ENCODE data around the gene C16orf86. TPM values are rescaled to one million over a fixed set of nuclear protein-coding genes. Genes with fewer than 3 reads are reported as not detected.
A peak's percentile ranks its signal among the peaks of the same experiment; 100 is the strongest.

Gene C16orf86
- total RNA-seq, 1 experiment from 2014 or later = 0.34 TPM

- Mint-ChIP-seq H3K27ac (ENCODE audit: unreplicated experiment) (peak overlapping the region; percentile 16), H3K9me3 (ENCODE audit: unreplicated experiment) (no peaks in the 10 kb centered on the region), H3K36me3 (ENCODE audit: insufficient read depth, unreplicated experiment) (no peaks in the 10 kb centered on the region), H3K4me3 (ENCODE audit: unreplicated experiment) (no peak overlapping the region), H3K4me1 (ENCODE audit: low read depth, unreplicated experiment) (peaks cover 4% of the 10 kb centered on the region), H3K27me3 (ENCODE audit: insufficient read depth, unreplicated experiment) (no peaks in the 10 kb centered on the region)
- Histone ChIP-seq H3K4me3 (ENCODE audit: low read depth, low read length) (no peak overlapping the region), H3K9me3 (no peaks in the 10 kb centered on the region), H3K36me3 (ENCODE audit: control insufficient read depth, insufficient read depth, low read length) (no peaks in the 10 kb centered on the region), H3K4me1 (peaks cover 15% of the 10 kb centered on the region), H3K27me3 (replicated peaks; ENCODE audit: control insufficient read depth, insufficient read depth, low read length) (no peaks in the 10 kb centered on the region)
- no peak for DNase-seq
- TF ChIP-seq, protein P1, sequence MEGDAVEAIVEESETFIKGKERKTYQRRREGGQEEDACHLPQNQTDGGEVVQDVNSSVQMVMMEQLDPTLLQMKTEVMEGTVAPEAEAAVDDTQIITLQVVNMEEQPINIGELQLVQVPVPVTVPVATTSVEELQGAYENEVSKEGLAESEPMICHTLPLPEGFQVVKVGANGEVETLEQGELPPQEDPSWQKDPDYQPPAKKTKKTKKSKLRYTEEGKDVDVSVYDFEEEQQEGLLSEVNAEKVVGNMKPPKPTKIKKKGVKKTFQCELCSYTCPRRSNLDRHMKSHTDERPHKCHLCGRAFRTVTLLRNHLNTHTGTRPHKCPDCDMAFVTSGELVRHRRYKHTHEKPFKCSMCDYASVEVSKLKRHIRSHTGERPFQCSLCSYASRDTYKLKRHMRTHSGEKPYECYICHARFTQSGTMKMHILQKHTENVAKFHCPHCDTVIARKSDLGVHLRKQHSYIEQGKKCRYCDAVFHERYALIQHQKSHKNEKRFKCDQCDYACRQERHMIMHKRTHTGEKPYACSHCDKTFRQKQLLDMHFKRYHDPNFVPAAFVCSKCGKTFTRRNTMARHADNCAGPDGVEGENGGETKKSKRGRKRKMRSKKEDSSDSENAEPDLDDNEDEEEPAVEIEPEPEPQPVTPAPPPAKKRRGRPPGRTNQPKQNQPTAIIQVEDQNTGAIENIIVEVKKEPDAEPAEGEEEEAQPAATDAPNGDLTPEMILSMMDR (IDR thresholded peaks at IDR 0.05; ENCODE audit: insufficient read depth in 1 of 2, low read depth in 1 of 2, low read length in 1 of 2, severe bottlenecking in 1 of 2, unreplicated experiment in 1 of 2) = no peak
- CTCF ChIA-PET = interaction anchor here (0.5 to 2.0 kb wide), 9 partner anchors 14 to 367 kb away, joined by 3 to 13 read pairs (median 8); partner anchors contain the start of genes ACD, RANBP10 and TSNAXIP1
- BruUV-seq (replicated peaks) = no TSS peak
- POLR2A ChIA-PET = interaction anchor here (0.9 kb wide), 1 partner anchor 45 kb away, joined by 3 read pairs; the partner anchor contains the start of gene GFOD2
- intact Hi-C loops (cut with micrococcal nuclease; ENCODE audit: unreplicated experiment) = loop anchor here (2.0 kb wide), 1 partner anchor 45 kb away; the partner anchor contains the start of gene GFOD2
Measured at GRCh38 chr16:67673712-67674580, 7.3 kb downstream of the C16orf86 start.

DNA sequence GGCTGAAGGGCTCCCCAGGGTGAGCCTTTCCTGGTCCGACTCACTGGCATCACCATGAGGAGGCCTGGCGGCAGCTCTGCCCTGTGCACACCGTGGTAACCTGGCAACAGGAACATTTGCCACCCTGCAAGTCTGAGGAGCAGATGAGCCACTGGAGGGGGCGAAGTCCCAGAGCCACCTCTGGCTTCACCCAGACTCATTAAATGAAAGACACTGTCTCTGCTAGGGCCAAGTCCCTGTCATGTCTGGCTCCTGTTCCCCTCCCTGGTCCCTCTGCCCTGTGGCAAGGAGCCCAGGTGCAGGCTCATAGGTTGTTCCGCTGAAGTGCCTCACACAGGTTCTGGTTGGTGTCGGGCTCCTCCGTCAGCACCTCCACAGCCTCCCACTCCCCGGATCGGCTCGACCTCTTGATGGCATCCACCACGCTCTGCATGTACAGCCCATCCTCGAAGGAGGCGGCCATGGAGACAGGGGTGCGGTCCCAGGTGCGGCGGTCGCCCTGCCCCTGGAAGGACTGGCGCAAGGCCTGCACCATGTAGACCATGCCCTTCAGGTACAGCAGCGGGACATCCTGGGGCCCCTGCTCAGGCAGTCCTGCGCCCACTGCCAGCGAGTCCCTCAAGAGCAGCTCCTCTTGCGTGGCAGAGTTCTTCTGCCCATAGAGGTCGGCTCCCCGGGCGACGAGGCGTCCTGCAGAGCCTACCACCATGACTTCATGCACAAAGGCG lies 8.4 kb downstream of the C16orf86 start:
- Mint-ChIP-seq H3K4me3 (ENCODE audit: unreplicated experiment) (no peak overlapping the region), H3K27ac (ENCODE audit: unreplicated experiment) (peak overlapping the region; percentile 16), H3K27me3 (ENCODE audit: insufficient read depth, unreplicated experiment) (no peaks in the 10 kb centered on the region), H3K4me1 (ENCODE audit: low read depth, unreplicated experiment) (peaks cover 4% of the 10 kb centered on the region), H3K9me3 (ENCODE audit: unreplicated experiment) (no peaks in the 10 kb centered on the region), H3K36me3 (ENCODE audit: insufficient read depth, unreplicated experiment) (no peaks in the 10 kb centered on the region)
- intact Hi-C loops (cut with micrococcal nuclease; ENCODE audit: unreplicated experiment) = no loop called here
- TF ChIP-seq, protein P1 (IDR thresholded peaks at IDR 0.05; ENCODE audit: insufficient read depth in 1 of 2, low read depth in 1 of 2, low read length in 1 of 2, severe bottlenecking in 1 of 2, unreplicated experiment in 1 of 2) = no peak
- H3K4me3 ChIP-seq (ENCODE audit: low read depth, low read length) = no peak overlapping the region
- no peaks in the 10 kb centered on the region for H3K27me3 ChIP-seq (replicated peaks; ENCODE audit: control insufficient read depth, insufficient read depth, low read length)
- no peaks in the 10 kb centered on the region for H3K9me3 ChIP-seq
- DNase-seq = no peak
- no peaks in the 10 kb centered on the region for H3K36me3 ChIP-seq (ENCODE audit: control insufficient read depth, insufficient read depth, low read length)
- ChIA-PET CTCF (no interaction called here), POLR2A (no interaction called here)
- BruUV-seq (replicated peaks) = no TSS peak
- peaks cover 15% of the 10 kb centered on the region for H3K4me1 ChIP-seq

GRCh38 chr16:67675579-67675935 lies 8.9 kb downstream of the C16orf86 start:
- H3K27me3 Mint-ChIP-seq (ENCODE audit: insufficient read depth, unreplicated experiment) = no peaks in the 10 kb centered on the region
- H3K4me3 ChIP-seq (ENCODE audit: low read depth, low read length) = no peak overlapping the region
- no peaks in the 10 kb centered on the region for H3K27me3 ChIP-seq (replicated peaks; ENCODE audit: control insufficient read depth, insufficient read depth, low read length)
- ChIA-PET CTCF (no interaction called here), POLR2A (no interaction called here)
- TF ChIP-seq, protein P1 (IDR thresholded peaks at IDR 0.05; ENCODE audit: insufficient read depth in 1 of 2, low read depth in 1 of 2, low read length in 1 of 2, severe bottlenecking in 1 of 2, unreplicated experiment in 1 of 2) = no peak
- intact Hi-C loops (cut with micrococcal nuclease; ENCODE audit: unreplicated experiment) = no loop called here
- no peaks in the 10 kb centered on the region for H3K9me3 ChIP-seq
- no peaks in the 10 kb centered on the region for H3K9me3 Mint-ChIP-seq (ENCODE audit: unreplicated experiment)
- H3K4me1 Mint-ChIP-seq (ENCODE audit: low read depth, unreplicated experiment) = peaks cover 4% of the 10 kb centered on the region
- no peaks in the 10 kb centered on the region for H3K36me3 ChIP-seq (ENCODE audit: control insufficient read depth, insufficient read depth, low read length)
- no peak overlapping the region for H3K4me3 Mint-ChIP-seq (ENCODE audit: unreplicated experiment)
- BruUV-seq (replicated peaks) = no TSS peak
- no peak for DNase-seq
- peaks cover 15% of the 10 kb centered on the region for H3K4me1 ChIP-seq
- no peak overlapping the region for H3K27ac Mint-ChIP-seq (ENCODE audit: unreplicated experiment)
- no peaks in the 10 kb centered on the region for H3K36me3 Mint-ChIP-seq (ENCODE audit: insufficient read depth, unreplicated experiment)
